Activated CD8-positive, alpha-beta memory T cell treated with anti-CD3 and anti-CD28 coated beads for 24 hours (primary cell): ENCODE measurements around the gene MEI1.

Source experiments
- DNase-seq: peaks from one replicate; pipeline ENCODE4 v3.0.0-alpha.2; 2020

Gene MEI1

DNA sequence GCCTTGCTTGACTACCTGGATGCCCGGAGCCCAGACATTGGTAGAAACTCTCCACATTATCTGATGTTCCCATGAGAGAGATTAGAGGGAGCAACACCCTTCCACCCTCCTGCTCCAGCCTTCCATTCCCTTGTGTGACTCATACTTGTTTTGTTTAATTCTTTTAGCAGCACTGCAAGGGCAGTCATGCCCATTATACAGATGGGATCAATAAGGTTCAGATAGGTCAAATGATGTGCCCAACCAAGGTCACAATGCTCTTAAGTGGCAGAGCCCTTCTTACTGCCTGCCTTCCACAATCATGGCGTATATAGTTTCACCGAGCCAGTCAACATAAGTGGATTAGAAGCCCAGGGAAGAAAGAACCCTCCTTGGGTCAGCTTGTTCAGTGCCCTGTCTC, 94.6 kb downstream of the MEI1 start:
- DNase-seq, result no peak

DNA sequence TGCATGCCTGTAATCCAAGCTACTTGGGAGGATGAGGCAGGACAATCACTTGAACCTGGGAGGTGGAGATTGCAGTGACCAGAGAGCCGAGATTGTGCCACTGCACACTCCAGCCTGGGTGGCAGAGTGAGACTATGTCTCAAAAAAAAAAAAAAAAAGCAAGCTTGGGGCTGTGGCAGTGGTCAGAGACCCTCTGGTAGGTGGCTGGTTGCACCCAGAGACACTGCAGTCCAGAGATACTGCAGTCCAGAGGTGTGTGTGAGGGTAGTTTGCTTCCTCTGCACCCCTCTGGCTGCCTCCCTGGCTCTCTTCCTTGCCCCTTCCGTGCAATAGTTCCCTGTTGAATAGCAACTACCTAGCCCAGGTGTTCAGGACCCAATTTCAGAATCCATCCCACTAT, 99.4 kb downstream of the MEI1 start:
- no peak for DNase-seq

- no peak for DNase-seq
Observed at GRCh38 chr22:41799486-41800347, 100.4 kb downstream of the MEI1 start.

DNA sequence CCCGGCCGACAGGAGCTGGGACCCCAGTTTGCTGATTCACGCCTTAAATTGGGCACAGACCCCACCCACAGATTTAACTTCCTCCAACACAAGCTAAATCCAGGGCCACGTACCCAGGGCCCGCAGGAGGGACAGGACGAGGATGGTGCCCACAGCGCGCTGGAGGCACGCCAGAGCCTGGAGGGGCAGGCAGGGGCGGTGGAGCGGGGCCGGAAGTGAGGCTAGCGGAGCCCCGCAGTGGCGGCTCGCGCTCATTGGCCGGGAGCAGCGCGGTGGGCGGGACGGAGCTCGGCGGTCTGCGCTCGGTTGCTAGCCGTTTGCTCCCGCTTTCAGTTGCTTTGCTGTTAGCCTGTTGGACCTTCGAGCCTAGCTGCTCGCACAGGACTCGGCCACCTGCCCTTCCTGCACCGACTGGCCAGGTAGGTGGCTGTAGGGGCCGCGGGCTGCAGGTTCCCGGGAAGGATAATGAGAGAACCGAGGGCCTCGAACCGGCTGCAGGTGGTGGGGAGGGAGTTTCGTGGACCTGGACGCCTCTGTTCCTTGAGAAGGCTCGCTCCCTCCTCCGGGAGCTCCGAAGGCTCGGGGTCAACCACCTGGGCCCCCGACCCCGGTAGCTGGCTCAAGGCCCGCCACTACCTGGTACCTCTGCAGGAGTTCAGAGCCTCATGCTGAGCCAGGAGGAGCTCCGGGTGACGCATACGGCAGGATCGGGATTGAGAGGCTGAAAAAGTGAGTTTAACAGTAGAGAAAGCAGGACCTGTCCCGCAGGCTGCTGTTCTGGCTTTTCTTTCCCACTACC, 101.2 kb downstream of the MEI1 start, which contains the start of gene CCDC134:
Gene CCDC134, plus strand, starts transcription at position 332 of the 799 bp plus-strand sequence. CDS start 8,212 bp downstream, outside the sequence.
- DNase-seq, result peak; percentile 96

- DNase-seq, result no peak
Observed at GRCh38 chr22:41801147-41801819, 102.0 kb downstream of the MEI1 start.

GRCh38 chr22:41801886-41802285, 102.6 kb downstream of the MEI1 start:
- no peak for DNase-seq

DNA sequence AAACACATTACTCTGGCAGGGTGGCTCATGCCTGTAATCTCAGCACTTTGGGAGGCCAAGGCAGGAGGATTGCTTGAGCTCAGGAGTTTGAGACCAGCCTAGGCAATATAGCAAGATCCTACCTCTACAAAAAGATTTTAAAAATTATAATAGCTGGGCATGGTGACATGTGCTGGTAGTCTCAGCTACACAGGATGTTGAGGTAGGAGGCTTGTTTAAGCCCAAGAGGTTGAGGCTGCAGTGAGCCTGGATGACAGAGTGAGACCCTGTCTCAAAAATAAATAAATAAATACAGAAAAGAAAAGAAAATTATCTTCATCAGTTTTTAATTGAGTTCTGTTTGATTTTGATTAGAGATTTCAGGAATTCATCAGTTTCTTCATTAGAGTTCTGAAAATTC, 106.3 kb downstream of the MEI1 start:
- no peak for DNase-seq

GRCh38 chr22:41808400-41808799, 109.1 kb downstream of the MEI1 start:
- DNase-seq, result no peak

- DNase-seq, result no peak
Observed at GRCh38 chr22:41810022-41810421, 110.7 kb downstream of the MEI1 start.

DNA sequence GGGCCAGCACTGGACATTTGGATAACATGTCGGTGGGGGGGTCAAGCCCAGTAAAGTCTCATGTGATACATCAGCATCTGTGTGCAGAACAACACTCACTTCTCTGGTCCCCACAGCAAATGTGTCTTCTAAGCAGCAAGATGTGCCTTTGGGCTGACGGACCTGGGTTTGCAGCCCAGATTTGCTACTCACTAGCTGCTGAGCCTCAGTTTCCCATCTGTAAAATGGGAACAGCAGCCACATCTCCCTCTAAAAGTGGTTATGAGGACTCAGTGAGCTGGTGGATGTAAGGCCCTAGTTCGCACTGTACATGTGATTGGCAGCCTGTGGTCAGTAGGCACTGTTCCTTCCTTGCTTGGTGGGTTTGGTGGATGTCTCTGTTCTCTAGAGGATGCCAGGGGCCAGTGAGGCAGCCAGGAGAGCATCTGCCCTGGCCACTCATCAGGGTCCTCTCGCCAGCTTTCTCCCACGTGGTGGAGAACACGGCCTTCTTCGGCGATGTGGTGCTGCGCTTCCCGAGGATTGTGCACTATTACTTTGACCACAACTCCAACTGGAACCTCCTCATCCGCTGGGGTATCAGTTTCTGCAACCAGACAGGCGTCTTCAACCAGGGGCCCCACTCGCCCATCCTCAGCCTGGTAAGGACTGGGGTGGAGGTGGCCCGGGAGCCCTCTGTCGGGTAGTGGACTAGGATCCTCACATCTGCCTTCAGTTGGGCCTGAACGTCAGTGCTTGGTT, 113.7 kb downstream of the MEI1 start:
- no peak for DNase-seq

- no peak for DNase-seq
Observed at GRCh38 chr22:41813726-41814410, 114.6 kb downstream of the MEI1 start.

DNA sequence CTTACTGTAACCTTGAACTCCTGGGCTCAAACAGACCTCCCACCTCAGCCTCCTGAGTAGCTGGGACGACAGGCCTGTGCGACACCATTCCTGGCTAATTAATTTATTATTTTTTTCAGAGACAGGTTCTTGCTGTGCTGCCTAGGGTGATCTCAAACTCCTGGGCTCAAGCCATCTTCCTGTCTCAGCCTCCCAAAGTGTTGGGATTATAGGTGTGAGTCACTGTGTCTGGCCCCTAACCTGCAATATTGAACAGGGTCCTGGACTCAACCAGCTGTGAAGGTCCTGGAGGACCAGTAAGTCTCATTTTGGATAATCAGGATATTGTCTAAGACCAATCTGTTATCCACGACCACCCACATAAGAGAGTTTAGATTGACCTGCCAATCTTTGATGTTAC, 116.4 kb downstream of the MEI1 start:
- no peak for DNase-seq

GRCh38 chr22:41816241-41816640, 116.9 kb downstream of the MEI1 start:
- DNase-seq, result no peak

DNA sequence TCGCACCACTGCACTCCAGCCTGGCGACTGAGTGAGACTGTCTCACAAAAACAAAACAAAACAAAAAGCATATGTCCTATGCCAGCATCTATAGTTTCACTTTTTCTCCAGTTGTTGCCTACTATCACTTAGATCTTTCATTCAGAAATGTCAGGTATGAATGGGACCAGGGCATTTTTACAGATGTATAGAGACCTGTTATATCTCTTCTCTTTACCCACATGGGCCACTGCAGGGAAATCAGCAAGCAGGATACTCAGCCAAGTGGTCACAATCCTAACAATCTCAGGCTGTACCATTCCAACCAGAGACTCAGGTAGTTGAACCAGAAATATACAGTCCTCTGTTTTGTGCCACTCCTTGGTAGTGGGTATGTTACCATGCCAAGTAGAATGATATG, 117.6 kb downstream of the MEI1 start:
- DNase-seq, result no peak

GRCh38 chr22:41818011-41818410, 118.7 kb downstream of the MEI1 start:
- DNase-seq, result no peak

GRCh38 chr22:41818596-41818995, 119.3 kb downstream of the MEI1 start:
- no peak for DNase-seq

GRCh38 chr22:41819257-41819656, 120.0 kb downstream of the MEI1 start:
- no peak for DNase-seq

GRCh38 chr22:41820447-41820846, 121.1 kb downstream of the MEI1 start:
- DNase-seq, result no peak

GRCh38 chr22:41821471-41822316, 122.4 kb downstream of the MEI1 start:
- no peak for DNase-seq

- peak; percentile 80 for DNase-seq
Observed at GRCh38 chr22:41822317-41823057, 123.2 kb downstream of the MEI1 start.
